Activated CD4-positive, CD25-positive, alpha-beta regulatory T cell (primary cell): ENCODE measurements around the gene ASTN1.

Experiments
- DNase-seq, 4 experiments: peaks; one replicate each; lab custom pipeline; 2025; lab: John Stamatoyannopoulos, UW

The ASTN1 gene

DNA sequence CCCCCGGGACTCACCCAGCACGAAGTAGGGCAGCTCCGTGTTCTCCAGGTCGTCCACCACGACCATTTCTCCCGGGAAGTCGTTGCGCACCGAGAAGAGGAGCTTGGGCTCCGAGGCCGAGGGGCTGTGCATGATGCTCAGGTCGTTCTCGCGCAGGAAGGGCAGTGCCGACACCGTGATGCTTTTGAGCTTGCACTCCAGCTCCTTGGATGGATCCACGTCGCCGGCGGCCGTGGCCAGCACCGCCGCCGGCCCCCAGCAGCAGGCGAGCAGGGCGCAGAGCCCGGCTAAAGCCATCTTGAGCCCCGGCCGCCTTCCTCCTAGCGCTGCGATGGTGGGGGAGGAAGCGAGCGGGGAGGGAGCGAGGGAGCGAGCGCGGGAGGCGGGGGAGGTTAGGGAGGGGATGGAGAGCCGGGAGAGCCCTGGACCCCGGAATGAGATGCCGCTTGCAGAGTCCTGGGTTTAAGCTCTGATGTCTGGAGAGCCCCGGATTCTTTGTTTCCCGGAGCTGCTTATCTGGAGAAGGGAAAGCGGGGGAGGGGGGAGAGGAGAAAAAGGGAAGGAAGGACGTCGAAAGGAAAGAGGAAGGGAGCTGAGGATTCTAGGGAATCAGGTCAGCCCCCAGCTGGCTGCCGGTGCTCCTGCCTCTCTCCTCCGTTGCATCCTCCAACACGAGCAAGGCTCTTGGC is at the start of gene ASTN1:
Gene ASTN1 (minus strand): TSS at position 333 of the 689 bp plus-strand sequence. CDS start 36 bp downstream, at position 297.
- no peak for DNase-seq

DNA sequence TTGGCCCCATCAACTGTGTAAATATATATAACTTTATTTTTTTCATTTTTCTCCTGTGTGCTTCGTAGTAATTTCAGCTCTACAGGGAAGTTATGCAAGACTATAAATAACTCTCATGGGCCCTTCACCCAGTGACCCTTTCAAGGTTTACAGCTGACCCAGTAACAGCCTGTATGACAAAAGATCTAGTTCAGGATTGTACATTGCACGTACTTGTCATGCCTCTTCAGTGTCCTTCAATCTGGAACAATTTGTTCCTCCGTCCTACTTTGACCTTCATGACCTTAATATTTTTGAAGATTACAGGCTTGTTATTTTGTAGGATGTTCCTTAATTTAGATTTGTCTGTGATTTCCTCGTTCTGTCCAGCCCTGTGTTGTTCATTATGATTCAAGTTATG is 46.7 kb upstream of the ASTN1 start:
- no peak for DNase-seq

DNA sequence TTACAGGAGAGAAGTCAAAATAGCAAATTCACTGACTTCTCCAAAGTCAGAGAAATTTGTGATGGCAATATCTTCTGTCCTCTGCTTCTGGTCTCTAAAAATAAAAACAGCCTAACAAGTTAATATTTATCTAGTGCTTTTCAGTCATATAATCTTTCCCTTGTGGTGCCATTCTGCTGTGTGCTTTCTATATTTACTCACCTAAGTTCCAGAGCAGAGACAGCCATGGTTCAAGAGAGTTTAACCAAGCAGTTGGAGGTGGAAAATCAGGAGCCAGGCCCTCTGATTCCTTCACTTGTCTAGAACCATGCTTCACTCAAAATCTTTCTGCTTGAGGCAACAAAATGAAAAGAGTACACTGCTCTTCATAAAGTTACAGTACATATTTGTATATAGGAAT is 45.6 kb upstream of the ASTN1 start:
- no peak for DNase-seq

DNA sequence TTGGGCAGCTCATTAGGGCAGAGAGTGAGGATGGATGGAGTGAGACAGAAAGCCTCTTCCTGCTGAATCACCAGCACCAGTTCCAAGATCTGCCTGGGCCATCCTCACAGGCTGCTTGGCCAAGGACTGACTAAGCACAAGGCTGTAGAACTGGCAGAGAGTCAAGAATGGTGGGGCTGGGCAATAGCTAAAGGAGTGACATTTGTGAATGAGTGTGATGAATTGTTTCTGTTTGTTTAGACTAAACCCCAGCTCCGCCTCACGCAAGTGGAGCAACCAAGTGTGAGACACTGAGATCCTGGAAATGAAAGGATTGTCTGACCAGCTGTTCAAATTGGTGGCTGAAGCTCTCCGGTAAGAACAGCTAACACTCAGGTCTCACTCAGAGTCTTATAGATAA is 44.8 kb upstream of the ASTN1 start:
- no peak for DNase-seq

DNA sequence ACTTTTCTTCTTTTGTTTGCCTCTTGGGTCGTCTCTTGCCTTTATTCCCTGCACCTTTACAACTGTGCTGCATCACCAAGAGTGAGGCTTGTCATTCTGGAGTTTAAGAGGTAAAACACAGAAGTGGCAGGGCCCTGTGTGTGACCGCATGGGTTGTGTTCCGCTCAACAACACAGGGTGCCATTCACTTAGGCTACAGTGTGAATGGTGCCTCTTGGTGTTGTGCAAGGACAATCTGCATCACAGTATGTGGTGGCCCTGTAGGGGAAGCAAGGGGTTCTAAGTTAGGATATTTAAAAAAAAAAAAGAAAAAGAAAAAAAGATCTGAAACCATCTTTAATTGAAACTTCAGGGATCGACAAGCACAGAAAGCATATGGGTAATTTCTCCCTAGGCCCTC is 44.4 kb upstream of the ASTN1 start:
- DNase-seq: no peak

DNA sequence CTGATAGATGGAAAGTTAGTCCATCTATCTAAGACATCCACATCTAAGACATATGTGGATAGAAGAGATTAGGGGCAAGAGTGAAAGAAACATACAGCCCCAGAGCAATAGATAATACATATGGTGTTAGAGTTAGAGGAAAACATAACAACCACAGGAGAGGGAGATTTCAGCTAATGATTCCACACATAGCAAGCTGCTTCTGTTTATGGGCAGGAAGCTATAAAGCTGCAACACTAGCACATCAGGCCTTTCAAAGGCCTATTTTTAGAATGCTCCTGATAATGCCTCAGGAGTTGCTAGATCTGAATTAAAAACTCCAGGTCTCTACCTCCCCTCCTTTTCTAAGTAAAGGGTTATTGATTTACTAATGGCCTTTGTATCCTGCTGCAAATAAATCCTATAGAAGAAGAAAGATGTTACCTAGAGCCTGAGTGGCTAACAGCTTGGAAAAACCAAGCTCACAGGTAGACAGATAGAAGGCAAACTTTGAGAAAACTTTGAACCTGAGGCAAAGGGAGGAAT is 42.4 kb upstream of the ASTN1 start:
- no peak for DNase-seq

DNA sequence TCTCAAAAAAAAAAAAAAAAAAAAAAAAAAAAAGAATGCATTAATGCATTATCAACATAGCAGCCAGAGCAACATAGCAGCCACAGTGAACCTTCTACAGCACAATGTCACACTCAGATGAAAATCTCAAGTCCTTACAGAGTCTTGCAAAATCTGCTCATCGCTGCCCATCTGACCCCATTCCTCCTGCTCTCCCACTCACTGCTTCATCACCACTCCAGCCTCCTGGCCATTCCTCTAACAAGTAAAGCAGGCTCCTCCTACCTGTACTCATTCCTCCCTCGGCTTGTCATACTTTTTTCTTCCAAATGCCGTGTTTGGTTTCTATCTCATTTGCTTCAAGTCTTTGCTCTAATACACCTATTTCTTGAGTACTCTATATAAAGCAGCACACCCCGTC is 35.8 kb upstream of the ASTN1 start:
- DNase-seq: no peak

DNA sequence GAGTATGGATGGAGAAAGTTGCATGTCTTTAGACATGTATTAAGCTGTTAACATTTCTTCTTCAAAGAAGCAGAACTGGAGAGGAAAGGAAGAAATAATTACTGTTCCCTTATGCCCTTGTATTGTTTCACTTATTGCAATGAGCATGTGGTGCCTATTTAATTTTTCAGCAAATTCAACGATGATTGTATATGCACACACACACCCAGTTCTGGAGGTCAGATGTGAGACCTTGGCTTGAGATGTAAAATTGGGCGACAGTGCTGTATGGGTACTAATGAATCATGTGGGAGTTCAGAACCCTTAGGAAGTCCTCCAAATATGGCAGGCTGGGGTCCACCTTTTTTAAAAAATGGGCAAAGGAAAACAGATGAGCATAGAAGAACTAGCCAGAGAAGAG is 33.7 kb upstream of the ASTN1 start:
- no peak for DNase-seq

DNA sequence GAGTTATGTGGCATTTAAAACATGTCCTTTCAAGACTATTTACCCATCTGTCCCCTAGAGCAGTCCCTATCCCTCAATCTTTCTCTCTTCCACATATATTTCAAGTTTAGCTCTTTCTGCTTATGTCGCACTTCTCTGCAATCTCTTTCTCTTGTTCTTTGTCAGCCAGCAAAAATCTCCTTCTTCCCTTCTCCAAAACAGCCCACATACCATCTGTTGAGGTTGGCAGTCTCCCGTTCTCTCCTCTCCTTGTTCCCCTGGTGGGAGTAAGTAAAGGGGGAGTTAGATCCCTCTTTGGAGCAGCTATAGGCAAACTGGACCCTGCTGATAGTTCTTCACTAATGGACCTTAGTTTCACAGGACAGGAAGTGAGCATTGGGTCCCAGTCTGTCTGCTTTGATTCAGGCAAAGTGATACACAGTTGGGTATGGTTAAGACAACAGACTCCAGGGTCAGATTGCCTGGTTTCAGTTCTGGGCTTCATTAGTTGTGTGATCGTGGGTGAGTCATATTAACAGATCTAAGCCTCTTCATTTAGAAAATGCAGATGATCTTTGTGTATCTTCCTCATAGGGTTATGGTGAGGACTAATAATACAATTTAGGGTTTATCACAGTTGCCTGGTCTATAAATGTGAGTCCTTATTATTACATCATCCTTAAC is 25.9 kb upstream of the ASTN1 start:
- DNase-seq: no peak

DNA sequence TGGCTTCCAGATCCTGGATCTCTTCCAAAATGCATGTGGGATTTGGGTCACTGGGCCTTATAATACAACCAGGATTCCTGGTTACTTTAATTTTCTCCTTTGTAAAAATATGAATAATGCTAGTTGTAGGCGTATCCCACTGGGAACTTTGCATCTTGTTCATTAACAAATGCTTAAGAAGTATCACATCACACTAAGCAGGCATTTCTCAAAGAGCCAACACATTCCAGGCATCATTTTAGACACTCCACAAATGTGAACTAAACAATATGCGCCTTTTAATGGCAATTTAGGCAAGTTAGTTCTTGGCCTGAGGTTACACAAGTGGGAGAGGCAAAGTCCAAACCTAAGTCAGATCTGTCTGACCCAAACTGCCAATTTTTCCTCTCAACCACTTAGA is 22.1 kb upstream of the ASTN1 start:
- no peak for DNase-seq

DNA sequence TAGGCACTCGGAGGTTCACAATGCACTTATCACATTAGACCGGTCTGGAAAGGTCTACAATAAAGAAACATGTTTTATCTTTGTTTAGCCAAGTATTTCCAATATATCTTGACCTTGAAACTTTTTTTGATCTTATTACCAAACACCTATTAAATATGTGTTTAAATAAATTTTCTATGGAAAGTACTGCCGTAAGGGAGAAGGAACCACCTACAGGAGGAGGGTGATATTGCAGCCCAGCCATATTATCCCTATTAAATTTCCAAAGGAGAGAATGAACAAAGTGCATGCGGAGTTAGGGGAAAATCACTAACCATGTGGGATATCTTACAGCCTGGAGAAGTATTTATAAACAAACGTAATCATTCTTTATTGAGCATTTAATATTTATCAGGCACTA is 20.7 kb upstream of the ASTN1 start:
- no peak for DNase-seq

DNA sequence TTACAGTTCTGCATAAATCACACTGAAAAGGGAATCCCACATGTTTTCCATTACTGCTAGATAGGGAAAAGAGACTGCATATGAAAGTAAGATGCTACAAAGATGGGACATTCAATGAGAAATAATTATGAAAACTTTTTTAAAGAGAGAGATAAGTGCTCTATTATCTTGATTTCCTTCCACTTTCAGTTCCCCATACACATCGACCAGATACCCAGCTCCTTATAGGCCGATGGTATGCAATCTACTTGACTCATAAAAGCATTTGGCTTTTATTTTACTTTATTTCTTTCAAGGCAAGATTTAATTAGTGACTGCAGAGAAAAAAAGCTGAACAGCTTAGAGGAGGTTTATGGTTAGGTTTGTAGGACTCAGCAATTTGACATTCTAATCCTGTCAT is 19.3 kb upstream of the ASTN1 start:
- DNase-seq: no peak

DNA sequence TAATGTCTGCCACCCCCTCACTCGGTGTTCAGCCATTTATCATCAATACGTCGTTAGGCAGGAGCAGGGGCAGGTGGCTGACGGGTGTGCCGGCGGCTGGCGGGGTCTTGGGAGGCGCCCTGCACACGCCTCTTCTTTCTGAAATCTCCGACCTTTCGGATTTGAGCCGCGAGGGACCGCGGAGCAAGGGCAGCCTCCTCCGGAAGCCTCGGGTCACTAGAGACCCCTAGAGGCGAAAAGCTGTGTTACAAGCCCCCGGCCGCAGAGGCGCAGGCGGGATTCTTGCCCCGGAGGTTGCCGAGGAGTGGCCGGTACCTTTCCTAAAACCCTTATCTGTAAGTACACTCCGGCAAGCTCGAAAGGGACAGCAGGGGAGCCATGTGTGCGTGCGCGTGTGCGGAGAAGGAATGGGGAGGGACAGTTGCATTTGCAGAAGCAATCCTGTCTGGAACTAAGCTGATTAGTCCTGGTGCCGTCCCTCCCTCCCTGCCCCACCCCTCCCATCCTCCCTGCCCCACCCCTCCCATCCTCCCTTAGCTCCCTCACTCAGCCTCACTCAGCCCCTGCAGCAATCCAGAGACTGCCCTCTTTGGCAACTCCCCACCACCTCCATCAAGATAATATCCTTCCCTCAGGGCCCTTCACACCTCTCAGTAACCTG is 17.2 kb upstream of the ASTN1 start:
- peak in 1 of 4 experiments; percentile 2 for DNase-seq

DNA sequence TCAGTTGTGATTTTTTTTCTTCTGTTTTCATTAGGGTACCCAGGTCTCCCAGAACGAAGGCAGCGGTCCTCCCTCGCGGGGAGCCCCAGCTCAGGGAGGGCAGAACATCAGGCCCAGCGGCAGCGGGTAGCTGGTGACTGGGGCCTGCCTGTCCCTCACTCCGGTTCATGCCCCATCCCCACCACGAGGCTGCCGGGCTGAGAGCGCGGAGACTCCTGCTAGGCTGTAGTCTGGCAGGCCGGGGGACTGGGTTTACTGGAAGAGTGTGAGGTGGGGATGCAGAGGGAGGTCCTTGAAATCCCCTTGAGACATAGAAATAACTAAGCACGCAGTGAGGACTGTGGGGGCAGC is 16.7 kb upstream of the ASTN1 start:
- no peak for DNase-seq

DNA sequence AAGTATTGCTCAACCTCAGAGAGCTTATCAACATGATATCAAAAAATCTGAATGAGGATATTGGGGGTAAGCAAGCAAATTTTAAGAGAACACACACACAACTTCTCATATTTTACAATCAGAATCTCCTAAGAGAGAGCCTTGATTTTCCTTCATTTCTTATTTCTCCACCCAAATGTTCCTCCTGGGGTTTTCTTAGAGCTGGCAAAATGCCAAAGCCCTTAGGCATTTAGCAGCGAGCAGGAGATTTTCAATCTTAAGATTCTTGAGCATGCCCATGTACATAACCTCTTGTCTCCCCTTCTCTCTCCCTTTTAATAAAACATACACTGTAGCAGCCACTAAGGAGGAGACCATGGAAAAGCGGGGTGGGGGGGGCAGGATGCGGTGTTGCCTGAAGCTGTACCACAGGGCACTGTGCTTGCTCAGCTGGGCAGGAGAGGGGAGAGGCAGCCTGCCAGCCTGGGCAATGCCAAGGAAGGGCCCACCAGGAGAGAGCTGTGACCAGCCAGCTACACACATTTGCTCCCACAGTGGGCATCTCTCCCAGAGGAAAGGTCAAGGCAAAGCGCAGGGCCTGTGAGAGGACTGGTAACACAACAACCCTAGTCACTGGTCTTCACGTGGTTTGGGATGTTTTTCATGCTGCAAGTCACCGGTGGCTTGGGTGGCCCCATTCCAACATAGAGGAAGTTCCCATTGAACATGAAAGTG is 10.6 kb upstream of the ASTN1 start:
- DNase-seq: no peak

DNA sequence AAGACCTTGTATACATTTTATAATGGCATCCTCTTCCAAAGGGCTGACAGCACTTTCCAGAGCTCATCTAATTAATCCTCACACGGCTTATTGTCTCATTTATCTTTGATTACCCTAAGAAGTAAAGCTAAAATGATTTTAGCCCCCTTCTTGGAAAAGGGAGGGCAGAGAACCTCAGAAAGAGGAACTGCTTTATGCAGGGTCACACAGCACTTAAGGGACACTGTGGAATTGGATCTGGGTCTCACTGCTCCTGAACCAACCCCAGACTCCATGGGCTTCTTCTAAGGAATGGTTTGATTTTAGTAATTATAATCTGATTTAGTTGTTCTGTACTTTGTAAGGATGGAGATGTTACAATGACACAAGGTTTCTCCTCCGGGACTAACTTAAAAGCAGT is 9.5 kb upstream of the ASTN1 start:
- no peak for DNase-seq

DNA sequence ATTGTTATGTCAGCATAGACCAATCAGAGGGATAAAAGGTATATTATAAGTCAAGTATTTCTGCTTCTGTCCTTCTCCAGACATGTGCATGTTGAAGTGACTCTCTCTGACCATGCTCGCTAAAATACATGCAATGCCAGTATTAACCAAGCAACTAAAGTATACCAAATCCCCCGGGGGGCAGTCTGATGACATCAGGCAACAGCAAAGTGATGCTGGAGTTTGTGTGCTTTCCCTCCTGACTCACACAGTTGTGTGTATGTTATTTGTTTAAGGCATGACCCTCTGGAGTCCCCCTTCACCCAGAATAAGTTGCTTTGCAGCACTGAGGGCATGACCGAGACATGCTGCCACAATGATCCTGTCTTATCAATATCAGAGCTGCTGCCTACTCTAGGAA is 8.4 kb upstream of the ASTN1 start:
- no peak for DNase-seq

DNA sequence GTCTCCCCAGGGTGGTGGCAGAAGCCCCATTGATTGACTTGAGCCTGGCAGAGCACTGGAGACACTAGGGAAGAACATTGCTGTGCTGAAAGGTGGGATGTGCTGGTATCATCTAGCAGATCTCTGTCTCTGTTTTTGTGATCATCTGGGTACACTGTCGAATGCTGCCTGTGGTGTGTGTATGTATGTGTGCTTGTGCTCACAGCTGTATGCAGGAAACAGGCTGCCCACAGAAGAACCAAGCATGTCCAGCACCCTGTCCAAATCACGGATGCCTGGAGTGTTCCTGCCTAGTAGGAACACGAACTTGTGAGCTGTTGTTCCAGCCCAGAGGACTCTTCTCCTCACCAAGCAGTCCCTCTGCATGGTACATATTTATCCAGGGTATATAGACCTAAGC is 7.8 kb upstream of the ASTN1 start:
- no peak for DNase-seq

DNA sequence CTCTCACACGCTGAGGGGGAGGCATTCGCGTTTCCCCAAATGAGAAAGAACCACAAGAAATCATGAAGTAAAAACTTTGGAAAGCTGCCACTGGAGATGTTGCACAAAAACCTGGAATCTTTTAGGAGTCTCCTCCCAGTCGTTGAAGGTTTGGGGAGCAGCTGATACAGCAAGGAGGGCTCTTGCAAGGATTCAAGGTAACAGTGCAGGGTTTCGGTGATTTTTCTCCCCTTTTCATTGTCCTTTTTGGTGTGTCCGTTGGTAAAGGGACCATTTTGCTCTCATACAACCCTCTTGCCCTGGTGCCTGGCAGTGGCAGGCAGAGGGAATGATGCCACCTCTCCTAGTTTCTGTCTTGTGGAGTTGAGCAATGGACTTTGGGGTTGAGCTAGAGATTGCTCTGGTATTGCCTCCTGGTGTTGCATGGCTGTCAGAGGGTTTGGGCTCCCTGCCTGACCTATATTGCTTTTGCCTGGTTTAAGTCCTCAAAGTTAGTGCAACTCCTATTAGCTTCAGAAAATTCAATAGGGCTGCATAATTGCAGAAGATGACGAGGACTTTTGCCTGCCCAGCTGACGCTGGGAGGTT is 7.1 kb upstream of the ASTN1 start:
- no peak for DNase-seq

DNA sequence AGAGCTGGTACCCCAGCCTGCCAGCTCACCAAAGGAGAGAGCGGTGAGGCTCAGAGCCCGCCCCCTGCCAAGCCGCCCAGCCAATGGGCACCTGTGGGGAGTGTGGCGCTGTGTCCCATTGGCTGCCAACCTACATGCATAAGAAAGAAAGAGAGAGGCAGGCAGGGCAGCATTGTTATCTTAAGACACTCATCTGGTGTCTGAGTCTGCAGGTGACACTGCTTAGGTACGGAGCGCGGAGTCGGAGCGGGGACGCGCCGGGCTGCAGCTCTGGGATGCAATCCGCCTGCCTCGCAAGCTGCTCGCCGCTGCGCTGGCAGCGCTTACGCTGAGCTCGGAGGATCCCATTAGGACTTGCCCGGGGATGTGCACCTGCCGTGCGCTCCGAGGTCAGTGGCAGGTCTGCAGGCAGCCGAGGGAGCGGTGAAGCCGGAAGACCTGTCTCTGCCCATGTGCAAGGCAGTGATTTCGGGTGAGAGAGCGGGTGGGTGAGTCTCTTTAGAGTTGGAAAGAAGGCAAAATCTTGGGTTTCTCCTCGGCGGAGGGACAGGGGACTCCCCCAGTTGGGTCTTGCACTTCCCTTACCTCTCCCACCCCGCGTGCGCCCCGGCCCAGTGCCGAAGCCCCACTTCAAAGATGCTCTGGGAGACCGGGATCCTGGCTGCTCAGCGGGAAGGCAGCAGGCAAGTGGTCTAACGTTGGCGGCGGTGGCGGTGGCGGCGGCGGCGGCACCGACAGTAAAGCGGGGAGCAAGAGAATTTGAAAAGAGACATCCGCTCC is 6.4 kb upstream of the ASTN1 start, which contains the start of gene BRINP2:
Gene BRINP2 (plus strand): TSS at position 203 of the 780 bp plus-strand sequence. CDS start 58,919 bp downstream, outside the sequence.
- no peak for DNase-seq

DNA sequence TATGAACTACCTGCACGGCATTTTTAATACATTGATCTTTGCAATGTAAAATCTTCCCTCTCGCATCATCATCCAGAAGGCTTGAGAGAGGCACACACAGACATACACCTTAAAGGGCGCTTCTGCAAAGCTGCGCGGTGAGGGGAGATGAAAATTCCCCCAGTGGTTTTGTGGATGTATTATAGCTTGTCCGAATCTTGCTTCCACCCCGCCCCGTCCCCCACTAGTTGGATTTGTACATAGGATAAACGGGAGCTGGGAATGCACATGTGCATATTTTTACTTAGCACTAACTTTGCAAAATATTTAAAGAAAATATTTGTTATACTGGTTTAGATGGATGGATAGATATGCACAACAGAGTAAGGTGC is 542 bp upstream of the ASTN1 start:
- DNase-seq: no peak
